Measurements from ENCODE around the gene SMYD5.
"Not testable (repeated sequence)": the region's sequence is repeated elsewhere in the genome, so short reads cannot be mapped to it uniquely, and the experiment has no call there.

Gene SMYD5

DNA sequence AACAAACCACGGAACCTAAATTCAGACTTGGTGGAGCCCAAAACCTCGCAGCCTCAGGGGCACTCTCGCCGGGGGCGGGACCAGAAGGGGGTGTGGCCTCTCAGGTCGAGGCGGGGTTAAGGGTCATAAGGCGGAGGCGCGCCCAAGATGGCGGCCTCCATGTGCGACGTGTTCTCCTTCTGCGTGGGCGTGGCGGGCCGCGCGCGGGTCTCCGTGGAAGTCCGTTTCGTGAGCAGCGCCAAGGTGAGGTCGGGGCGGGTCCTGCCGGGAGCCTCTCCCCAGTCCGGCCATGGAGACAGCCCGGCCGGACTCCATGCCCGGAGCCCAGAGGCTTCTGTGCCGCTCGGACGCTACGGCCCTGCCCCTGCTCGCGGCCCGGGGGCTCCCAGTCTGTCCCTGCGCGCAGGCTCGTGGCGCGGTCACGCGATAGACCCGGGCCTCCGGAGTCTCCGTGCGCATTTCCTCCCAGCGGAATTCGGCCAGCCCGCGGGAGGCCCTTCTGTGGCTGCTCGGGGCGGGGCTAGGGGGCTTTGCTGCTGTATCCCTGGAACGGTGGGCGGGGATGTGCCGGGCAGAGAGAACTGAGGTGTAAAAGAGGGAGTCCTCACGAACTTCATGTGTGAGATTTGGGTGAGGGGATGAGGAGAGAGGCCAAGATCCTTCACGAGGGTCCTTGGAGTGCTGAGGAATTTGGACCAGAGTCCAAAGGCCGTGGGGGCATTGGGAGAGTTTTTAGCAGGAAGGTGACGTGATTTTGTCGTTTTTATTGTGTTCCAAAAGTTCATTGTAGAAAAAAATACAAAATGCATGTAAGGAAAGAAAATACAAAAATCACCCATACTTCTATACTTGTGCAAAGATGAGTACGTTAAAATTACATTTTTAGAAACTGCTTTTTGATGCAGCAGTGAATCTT lies at the start of gene SMYD5:
Gene SMYD5, plus strand, starts transcription at position 126 of the 916 bp plus-strand sequence. Its CDS starts 22 bp downstream, at position 148.
- DNase-seq: peak in 13 of 14 donors; percentile 44 to 74 (median 67)

DNA sequence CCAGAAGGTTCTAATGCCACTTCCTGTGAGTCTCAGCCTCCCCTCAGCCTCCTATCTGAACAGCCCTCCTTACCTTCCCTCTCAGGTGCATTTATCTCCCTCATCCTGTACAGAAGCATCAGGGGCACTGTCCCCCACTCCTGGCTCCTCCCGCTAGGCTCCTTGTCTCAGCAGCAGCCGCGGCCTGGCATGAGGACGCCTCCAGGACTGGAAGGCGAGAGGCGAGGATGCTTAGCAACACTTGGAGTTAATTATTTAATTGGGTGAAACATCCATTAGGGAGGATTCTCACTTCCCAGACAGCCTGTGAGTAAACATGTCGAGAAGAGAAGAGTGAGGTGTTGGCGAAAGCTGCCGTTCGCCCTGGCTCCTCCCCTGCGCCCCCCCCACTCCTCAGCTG lies 48.1 kb upstream of the SMYD5 start:
- DNase-seq: not testable (repeated sequence)

GRCh38 chr2:73166813-73167212 lies 47.2 kb upstream of the SMYD5 start:
- not testable (repeated sequence) for DNase-seq

DNA sequence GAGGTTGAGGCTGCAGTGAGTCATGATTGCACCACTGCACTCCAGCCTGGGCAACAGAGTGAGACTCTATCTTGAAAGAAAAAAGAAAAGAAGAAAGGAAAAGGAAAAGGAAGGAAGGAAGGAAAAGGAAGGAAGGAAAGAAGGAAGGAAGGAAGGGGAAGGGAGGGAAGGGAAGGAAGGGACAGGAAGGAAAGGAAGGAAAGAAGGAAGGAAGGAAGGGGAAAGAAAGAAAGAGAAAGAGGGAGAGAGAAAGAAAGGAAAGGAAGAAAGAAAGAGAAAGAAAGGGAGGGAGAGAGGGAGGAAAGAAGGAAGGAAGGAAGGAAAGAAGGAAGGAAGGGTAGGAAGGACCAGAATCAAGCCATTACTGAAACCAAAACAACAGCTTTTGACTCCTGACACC lies 45.7 kb upstream of the SMYD5 start:
- DNase-seq: not testable (repeated sequence)

DNA sequence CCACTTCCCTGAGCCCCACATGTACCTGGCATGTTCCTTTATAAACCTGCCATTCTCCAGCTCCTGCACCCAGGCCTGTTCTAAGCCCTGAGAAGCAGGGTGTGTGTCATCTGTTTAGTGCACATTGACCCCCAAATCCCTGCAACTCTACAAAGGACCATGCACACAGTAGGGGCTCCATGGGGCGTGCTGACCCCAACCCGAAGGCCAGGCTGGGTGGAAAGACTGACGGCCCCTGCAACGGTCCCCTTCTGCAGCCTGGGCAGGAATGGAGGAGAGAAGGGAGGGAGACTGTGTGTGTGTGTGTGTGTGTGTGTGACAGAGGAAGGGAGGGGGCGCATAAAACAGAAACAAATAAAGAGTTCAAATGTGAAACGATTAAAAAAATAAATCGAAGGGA lies 43.7 kb upstream of the SMYD5 start:
- not testable (repeated sequence) for DNase-seq

DNA sequence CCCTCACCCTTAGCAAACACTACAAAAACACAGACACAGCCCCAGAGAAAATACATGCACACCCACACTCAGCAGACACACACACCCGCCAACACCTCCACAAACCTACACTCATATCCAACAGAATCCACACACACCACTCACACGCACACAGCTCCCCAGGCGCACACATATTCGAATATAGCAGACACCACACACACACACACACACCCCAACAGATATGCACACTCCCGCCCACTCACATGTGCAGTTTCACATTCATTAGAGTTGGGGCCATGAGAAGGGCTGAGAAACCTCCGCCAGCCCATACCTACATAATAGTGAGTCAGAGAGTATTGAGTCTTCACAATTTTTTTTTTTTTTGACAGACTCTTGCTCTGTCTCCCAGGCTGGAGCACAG lies 41.1 kb upstream of the SMYD5 start:
- DNase-seq: no peak

- DNase-seq: no peak
Observed at GRCh38 chr2:73173781-73174180, 40.3 kb upstream of the SMYD5 start.

DNA sequence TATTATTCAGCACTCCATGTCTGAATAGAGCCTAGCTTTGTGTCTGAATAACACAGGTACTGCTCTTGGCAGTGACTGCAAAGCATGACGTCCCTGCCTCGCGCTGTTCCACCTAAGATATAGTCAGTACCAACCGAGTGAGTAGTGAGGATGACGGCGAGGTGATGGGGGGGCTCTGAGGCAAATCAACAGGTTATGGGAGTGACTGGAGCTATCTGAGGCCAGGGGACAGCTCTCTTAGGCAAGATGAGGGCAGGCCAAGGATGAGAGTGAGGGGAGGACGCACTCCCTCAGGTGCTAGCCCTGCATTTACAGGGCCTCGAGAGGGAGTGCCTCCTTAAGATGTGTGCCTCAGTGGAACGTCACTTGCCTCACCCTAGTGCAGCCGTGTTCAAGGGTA lies 39.8 kb upstream of the SMYD5 start:
- no peak for DNase-seq

GRCh38 chr2:73174941-73175662 lies 38.9 kb upstream of the SMYD5 start:
- no peak for DNase-seq

- DNase-seq: peak in 9 of 14 donors; percentile 2 to 58 (median 17)
Observed at GRCh38 chr2:73175663-73176204, 38.3 kb upstream of the SMYD5 start.

- DNase-seq: peak in 3 of 14 donors; percentile 10 to 43 (median 36)
Observed at GRCh38 chr2:73176205-73176880, 37.7 kb upstream of the SMYD5 start.

DNA sequence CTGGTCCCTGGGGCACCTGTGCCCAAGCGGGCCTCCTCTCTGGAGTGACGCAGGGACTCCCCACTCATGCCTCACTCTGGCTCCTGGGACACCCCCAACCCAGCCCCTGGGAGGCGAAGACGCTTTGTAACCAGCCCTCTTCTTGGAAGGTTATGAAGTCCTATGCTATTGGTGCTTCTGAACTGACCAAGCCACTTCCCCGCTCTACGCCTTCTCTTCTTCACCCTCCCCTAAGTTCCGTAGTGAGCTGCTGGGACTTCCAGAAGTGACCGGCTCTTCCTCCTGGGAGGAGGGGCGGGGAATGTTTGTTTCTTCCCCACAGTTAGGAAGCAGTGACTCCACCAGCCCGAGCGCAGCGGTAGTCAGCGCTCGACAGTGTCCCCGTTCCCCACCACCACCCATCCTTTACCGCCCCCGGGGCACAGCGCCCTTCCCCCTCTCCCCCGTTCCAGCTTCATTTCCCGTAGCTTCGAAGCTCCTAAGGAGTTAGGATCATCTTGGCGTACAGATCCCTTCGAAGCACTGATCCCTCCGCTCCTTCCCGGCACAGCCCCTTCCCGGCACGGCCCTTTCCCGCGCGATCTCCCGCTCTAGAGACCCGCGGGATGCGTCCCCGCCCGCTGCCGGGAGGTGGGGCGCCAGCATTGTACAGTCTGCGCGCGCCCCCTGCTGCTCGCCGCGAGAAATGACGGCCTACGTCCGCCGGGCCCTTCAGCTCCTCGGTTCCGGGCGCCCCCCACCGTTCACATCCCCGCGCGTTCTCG lies 37.0 kb upstream of the SMYD5 start:
- DNase-seq: peak; percentile 10 to 88 (median 72)

DNA sequence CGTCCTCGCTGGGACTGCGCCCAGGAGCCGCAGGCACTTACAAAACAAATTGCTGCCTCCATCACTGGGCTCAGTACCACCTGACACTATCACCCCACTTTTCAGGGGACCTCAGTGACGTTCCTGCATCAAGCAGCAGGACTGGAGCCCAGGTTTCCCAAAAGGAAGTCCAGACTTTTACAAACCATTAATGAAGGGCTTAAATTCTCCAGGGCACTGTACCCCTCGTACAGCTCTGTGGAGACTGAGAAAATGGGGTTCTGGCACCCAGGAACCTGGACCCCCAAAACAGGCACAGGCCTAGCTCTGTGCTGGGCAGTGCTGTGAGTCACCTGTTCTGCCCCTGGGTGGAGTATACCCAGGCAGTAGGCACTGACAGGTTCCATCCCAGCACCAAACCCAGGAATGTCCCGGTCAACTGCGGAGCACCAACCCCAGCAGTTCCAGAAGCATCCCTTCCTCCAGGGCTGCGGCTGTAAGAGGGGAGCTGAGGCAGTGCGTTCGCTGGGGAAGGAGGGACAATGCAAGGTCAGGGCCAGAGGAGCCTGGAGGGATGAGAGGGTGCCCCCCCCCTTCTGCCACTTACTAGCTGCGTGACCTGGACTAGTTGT lies 36.3 kb upstream of the SMYD5 start:
- DNase-seq: no peak

DNA sequence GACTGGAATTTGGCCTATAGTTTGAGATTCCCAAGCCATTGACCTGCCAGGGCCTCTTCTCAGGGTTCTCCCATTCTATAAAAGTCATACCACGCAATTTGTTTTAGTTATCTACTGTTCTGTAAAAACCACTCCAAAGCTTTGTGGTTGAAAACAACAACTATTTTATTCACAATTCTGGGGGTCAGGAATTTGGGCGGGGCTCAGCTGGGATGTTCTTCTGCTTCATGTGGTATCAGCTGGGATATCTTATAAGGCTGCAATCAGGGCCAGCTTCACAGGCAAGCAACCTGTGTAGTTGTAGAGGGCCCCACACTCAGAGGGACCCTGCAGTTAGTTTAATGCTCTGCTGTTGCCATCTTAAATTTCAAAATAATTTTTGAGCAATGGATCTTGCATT lies 28.1 kb upstream of the SMYD5 start:
- DNase-seq: no peak

DNA sequence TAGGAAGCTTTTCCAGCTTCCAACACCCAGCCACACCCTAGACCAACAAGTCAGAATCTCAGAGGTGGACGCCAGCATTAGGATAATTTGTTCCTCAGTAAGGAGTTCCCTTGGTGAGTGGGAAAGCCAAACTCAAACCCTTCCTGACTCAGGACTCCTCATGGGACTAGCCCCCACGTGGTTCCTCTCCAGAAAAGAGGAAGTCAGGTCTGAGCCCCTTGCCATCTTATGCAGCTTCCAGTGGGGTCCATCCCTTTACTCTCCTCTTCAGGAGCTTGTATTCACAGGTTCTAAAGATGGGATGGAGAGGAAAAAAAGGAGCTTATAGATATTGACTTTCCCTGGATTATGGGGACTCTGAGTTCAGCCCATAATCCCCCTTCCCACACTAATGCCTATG lies 26.5 kb upstream of the SMYD5 start:
- DNase-seq: no peak

DNA sequence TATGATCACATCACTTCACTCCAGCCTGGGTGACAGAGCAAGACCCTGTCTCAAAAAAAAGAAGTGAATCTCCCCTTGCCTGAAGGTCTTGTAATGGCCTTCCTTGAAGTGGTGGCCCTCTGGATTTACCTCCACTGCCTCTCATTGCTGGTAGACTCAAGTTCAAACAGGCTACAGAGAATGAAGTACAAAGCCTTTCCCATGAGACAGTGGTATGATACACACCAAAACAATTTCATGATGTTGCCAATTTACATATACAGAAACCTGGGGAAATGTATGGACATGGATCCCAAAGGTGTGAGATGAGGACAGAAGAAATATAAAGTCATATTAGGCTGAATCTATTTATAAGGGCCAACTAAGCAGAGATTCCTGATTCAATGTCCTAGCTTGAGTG lies 16.5 kb upstream of the SMYD5 start:
- no peak for DNase-seq

GRCh38 chr2:73200281-73200680 lies 13.8 kb upstream of the SMYD5 start:
- DNase-seq: not testable (repeated sequence)

DNA sequence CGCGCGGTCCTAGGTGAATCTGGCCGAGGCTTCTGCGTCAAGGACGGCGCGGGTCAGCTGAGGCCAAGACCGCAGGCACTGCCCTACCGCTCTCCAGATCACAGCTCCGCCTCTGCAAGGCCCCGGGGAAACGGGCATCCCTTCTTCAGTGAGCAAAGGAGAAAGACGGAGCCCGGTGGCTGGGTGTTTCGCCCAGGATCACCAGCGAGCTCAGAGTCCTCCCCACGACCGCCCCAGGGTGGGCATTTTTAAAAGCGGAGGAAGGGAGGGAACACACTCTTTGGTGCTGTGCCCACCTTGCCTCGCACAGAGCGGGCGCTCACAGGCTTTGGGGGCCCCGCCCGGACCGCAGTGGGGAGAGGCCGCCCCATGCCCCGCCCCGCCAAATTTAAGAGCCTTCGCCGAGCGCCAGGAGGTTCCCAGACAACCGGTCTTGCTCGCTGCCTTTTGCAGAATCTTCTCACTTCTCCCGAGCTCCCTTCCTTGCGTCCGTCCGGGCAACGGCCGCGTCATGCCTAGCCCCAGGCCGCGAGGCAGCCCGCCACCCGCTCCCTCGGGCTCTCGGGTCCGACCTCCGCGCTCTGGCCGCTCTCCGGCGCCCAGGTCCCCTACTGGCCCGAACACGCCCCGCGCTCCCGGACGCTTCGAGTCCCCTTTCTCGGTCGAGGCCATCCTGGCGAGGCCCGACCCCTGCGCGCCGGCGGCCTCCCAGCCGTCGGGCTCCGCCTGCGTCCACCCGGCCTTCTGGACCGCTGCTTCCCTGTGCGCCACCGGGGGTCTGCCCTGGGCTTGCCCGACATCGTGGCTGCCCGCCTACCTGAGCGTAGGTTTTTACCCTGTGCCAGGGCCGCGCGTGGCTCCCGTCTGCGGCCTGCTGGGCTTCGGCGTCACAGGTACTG lies 11.6 kb upstream of the SMYD5 start, which contains the start of gene NOTO:
Gene NOTO, plus strand, starts transcription at position 419 of the 899 bp plus-strand sequence. Its CDS starts 93 bp downstream, at position 512.
- DNase-seq: peak in 1 of 14 donors; percentile 22

GRCh38 chr2:73203055-73203681 lies 10.9 kb upstream of the SMYD5 start:
- DNase-seq: no peak

DNA sequence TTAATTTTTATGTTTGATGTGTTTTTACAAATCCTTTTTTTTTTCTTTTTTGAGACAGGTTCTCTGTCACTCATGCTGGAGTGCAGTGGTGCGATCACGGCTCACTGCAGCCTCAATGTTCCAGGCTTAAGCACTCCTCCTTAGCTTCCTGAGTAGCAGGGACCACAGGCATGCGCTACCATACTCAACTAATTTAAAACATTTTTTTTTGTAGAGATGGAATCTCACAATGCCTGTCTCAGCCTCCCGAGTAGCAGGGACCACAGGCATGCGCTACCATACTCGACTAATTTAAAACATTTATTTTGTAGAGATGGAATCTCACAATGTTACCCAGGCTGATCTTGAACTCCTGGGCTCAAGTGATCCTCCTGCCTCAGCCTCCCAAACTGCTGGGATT lies 8.4 kb upstream of the SMYD5 start:
- no peak for DNase-seq

Measured in C1 segment of cervical spinal cord (tissue), 14 donors.